K562 (cell line): ENCODE data around the gene CTIF. TPM values are rescaled to one million over a fixed set of nuclear protein-coding genes. Genes with fewer than 3 reads are reported as not detected.

Experiments used
- ATAC-seq: fragments of 200-7000 bp; cut with Tn5 transposase; 3 replicates; pipeline ENCODE4 v1.9.1; 2020; ENCODE audit warnings: moderate library complexity
- BruUV-seq: library from RNA; stranded (reverse); fragments of 400-500 nt; replicated peaks from 2 replicates; lab custom pipeline; 2021; lab: Mats Ljungman, UMichigan
- CTCF ChIA-PET: fragments of 300-600 bp; formaldehyde crosslinking; extraction: SDS; loops from one replicate; lab custom pipeline; 2021; ENCODE audit warnings: low intra/inter-chr PET ratio; lab: Yijun Ruan, JAX
- POLR2A ChIA-PET: fragments of 300-600, 350-650 bp; sonication (Branson Sonifier 250); formaldehyde crosslinking; extraction: SDS; loops from one replicate; lab custom pipeline; 2021; ENCODE audit warnings: antibody characterized with exemption, inconsistent platforms; lab: Yijun Ruan, JAX
- DNase-seq, 4 experiments: peaks; one replicate each; pipeline versions ENCODE4 v3.0.0 to v3.0.0-alpha.2; 2011 to 2018; ENCODE audit warnings: low spot score in 3 of 4, mixed read lengths in 3 of 4; ENCODE audit errors: extremely low read depth in 1 of 4
- FAIRE-seq: peaks from 2 replicates; lab custom pipeline; 2011; peaks lifted over from hg19 to GRCh38; lab: Jason Lieb, UNC
- H2AFZ ChIP-seq: 2 replicates; pipeline ENCODE4 v1.6.0; 2011; ENCODE audit warnings: low read depth, low read length, control low read depth, inconsistent platforms
- H3K27ac ChIP-seq: fragments of 200-600 bp; 3 replicates; pipeline ENCODE4 v1.8.0; 2011; ENCODE audit warnings: low read depth, mild to moderate bottlenecking, control low read depth, inconsistent platforms, low read length, moderate library complexity, mixed read lengths; ENCODE audit errors: extremely low read depth
- H3K27me3 ChIP-seq, 2 experiments: fragments of 300-600 bp in 1 of 2; 2 replicates in 1 of 2; 3 replicates in 1 of 2; pipeline versions ENCODE4 v1.6.0 to v1.8.0; 2011; ENCODE audit warnings: inconsistent platforms in 2 of 2, low read length in 2 of 2, mild to moderate bottlenecking in 1 of 2, mixed read lengths in 1 of 2, moderate library complexity in 1 of 2; ENCODE audit not compliant: control insufficient read depth in 2 of 2, insufficient read depth in 2 of 2
- H3K36me3 ChIP-seq: fragments of 300-600 bp; 3 replicates; pipeline ENCODE4 v1.8.0; 2011; ENCODE audit warnings: mild to moderate bottlenecking, low read length, inconsistent platforms; ENCODE audit not compliant: control insufficient read depth, insufficient read depth
- H3K4me1 ChIP-seq, 2 experiments: fragments of 200-600 bp in 1 of 2; replicated peaks in 1 of 2; 2 replicates in 1 of 2; 3 replicates in 1 of 2; pipeline versions ENCODE4 v1.5.1 to v1.8.0; 2011; ENCODE audit warnings: inconsistent platforms in 2 of 2, low read length in 2 of 2, mild to moderate bottlenecking in 1 of 2, mixed read lengths in 1 of 2, moderate library complexity in 1 of 2; ENCODE audit not compliant: control insufficient read depth in 2 of 2, insufficient read depth in 2 of 2
- H3K4me2 ChIP-seq: 2 replicates; pipeline ENCODE4 v1.6.1; 2011; ENCODE audit warnings: low read length, control low read depth, inconsistent platforms, mixed read lengths; ENCODE audit not compliant: insufficient read depth
- H3K4me3 ChIP-seq: fragments of 200-600 bp; sonication (generic), shearing (Covaris generic); 2 replicates; pipeline ENCODE4 v1.5.1; 2016; ENCODE audit warnings: control low read depth, inconsistent platforms
- H3K79me2 ChIP-seq: fragments of 200-600 bp; 3 replicates; pipeline ENCODE4 v1.8.0; 2011; ENCODE audit warnings: low read length, inconsistent platforms; ENCODE audit not compliant: control insufficient read depth, insufficient read depth
- H3K9ac ChIP-seq, 2 experiments: 2 replicates each; pipeline versions ENCODE4 v1.6.0 to v1.6.1; 2011; ENCODE audit warnings: low read depth in 2 of 2, low read length in 2 of 2, control low read depth in 1 of 2, inconsistent platforms in 1 of 2, mild to moderate bottlenecking in 1 of 2, mixed read lengths in 1 of 2; ENCODE audit not compliant: insufficient read depth in 1 of 2
- H3K9me1 ChIP-seq: one replicate; pipeline ENCODE4 v1.6.0; 2011; ENCODE audit warnings: inconsistent platforms, mild to moderate bottlenecking, low read length, moderate library complexity; ENCODE audit not compliant: control insufficient read depth, insufficient read depth
- H3K9me3 ChIP-seq: replicated peaks from 2 replicates; pipeline ENCODE4 v1.5.1; 2011; ENCODE audit warnings: low read depth, low read length, inconsistent platforms; ENCODE audit not compliant: control insufficient read depth, insufficient read depth
- H4K20me1 ChIP-seq: replicated peaks from 2 replicates; pipeline ENCODE4 v1.6.1; 2011; ENCODE audit warnings: low read length, inconsistent platforms, mixed read lengths; ENCODE audit not compliant: control insufficient read depth, insufficient read depth
- BRD4 ChIP-seq: fragments of 200-600 bp; sonication (generic); IDR thresholded peaks from 2 replicates; pipeline ENCODE4 v1.6.1; 2017; ENCODE audit warnings: inconsistent platforms
- HOXB6 ChIP-seq: fragments of 250-450 bp; sonication (Bioruptor Pico); IDR thresholded peaks from 2 replicates; pipeline ENCODE4 v1.5.1; 2022; ENCODE audit warnings: mild to moderate bottlenecking, borderline replicate concordance
- TCF7 ChIP-seq: sonication (generic); IDR thresholded peaks from 2 replicates; pipeline ENCODE4 v1.6.1; 2016; ENCODE audit warnings: antibody characterized with exemption, borderline replicate concordance
- ZNF217 ChIP-seq: sonication (generic); formaldehyde crosslinking; IDR thresholded peaks from 2 replicates; pipeline ENCODE4 v1.8.0; 2022; ENCODE audit warnings: mild to moderate bottlenecking, missing genetic modification reagents
- WGBS: fragments of 100-300 bp; shearing (Covaris generic); methylation state at CpG from one replicate; pipeline ENCODE4 v1.1.6; 2016; ENCODE audit warnings: low coverage, mixed read lengths; ENCODE audit not compliant: insufficient coverage; ENCODE audit errors: missing lambda C conversion rate; 5-methylcytosine and 5-hydroxymethylcytosine counted together
- in situ Hi-C: fragments of 300-500 bp; cut with MboI; formaldehyde crosslinking; loops from 4 replicates; pipeline ENCODE4 v1.15.0; 2018; ENCODE audit warnings: inconsistent platforms, mixed read lengths
- intact Hi-C: fragments of 100-400 bp; cut with micrococcal nuclease; formaldehyde crosslinking; loops from 2 replicates; pipeline ENCODE4 v1.14.2; 2022
- polyA plus RNA-seq, 8 experiments: library from polyadenylated mRNA; depleted of rRNA in 4 of 8; stranded (reverse) in 5 of 8; unstranded in 3 of 8; fragments of >200 nt; fragmentation: Nextera tagmentation in 2 of 8; fragmentation: Illumina TruSeq in 1 of 8; extraction: Ambion mirVana in 2 of 8; extraction: Trizol in 1 of 8; gene quantifications; 2 replicates each; pipeline versions ENCODE4 v1.2.1 to v1.2.3, GENCODE V29; 2011 to 2014; ENCODE audit warnings: inconsistent platforms in 1 of 8, missing spikeins in 1 of 8
- total RNA-seq, 7 experiments: library from RNA; depleted of rRNA in 6 of 7; stranded (reverse); fragments of >200 nt in 6 of 7; fragmentation: Illumina TruSeq in 2 of 7; extraction: Trizol in 2 of 7; gene quantifications; 2 replicates each; pipeline versions ENCODE4 v1.2.1 to v1.2.3, GENCODE V29; 2011 to 2021; ENCODE audit warnings: low replicate concordance in 1 of 7
- TF ChIP-seq, protein P1 (sequence below): fragments of 250-450 bp; sonication (Bioruptor Pico); IDR thresholded peaks from 2 replicates; pipeline ENCODE4 v1.5.1; 2021; ENCODE audit warnings: mild to moderate bottlenecking
- TF ChIP-seq, protein P2 (sequence below): sonication (generic); formaldehyde crosslinking; IDR thresholded peaks from 2 replicates; pipeline ENCODE4 v1.8.0; 2022; ENCODE audit warnings: missing genetic modification reagents, mild to moderate bottlenecking, moderate library complexity, borderline replicate concordance

CTIF gene
- total and polyA plus RNA-seq, 9 of the 15 experiments (the other 6 are each of a cell fraction or from before 2014, with no cell fraction given), result 0.17 to 11.5 (median 2.2) TPM

- TF ChIP-seq, protein P1, sequence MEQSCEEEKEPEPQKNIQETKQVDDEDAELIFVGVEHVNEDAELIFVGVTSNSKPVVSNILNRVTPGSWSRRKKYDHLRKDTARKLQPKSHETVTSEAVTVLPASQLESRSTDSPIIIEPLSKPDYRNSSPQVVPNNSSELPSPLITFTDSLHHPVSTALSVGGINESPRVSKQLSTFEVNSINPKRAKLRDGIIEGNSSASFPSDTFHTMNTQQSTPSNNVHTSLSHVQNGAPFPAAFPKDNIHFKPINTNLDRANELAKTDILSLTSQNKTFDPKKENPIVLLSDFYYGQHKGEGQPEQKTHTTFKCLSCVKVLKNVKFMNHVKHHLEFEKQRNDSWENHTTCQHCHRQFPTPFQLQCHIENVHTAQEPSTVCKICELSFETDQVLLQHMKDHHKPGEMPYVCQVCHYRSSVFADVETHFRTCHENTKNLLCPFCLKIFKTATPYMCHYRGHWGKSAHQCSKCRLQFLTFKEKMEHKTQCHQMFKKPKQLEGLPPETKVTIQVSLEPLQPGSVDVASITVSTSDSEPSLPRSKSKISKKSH (CRISPR knock-in tag), result no peak
- no peak for TF ChIP-seq TCF7
- no peak for TF ChIP-seq ZNF217 (CRISPR knock-in tag)
- no peak for TF ChIP-seq HOXB6 (CRISPR knock-in tag)
Observed at GRCh38 chr18:48609820-48610815, 71.3 kb downstream of the CTIF start (continued).

DNA sequence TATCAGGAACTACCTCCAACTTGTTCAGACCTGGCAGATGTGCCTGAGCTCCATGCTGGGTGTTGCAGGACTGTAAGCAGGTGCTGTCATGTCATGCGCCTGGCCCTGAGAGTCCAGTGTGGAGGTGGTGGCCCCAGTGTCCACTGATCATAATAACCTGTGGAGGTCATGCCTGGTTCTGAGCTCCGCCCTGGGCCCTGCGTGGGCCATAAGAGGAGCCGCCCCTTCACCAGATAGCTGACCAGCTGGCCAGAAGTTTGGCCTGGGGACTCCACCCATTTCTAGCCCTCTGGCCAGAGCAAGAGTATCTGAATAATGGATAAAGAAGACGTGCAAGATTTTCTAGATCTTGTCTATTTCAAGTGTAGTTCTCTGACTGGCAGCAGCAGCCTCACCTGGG is 72.4 kb downstream of the CTIF start:
- Histone ChIP-seq H3K9me1 (no peaks in the 10 kb centered on the region), H3K27me3 (no peaks in the 10 kb centered on the region), H3K4me3 (no peak overlapping the region), H3K4me2 (no peak overlapping the region), H4K20me1 (peaks cover 32% of the 10 kb centered on the region), H3K9ac (no peak overlapping the region), H2AFZ (no peak overlapping the region), H3K36me3 (no peaks in the 10 kb centered on the region), H3K27ac (no peak overlapping the region), H3K9me3 (no peaks in the 10 kb centered on the region), H3K4me1 (peaks cover 0 to 14% of the 10 kb centered on the region in 2 experiments; a peak in 2 of 5 replicates), H3K79me2 (no peaks in the 10 kb centered on the region)
- DNase-seq (peak in 2 of 4 experiments; percentile 13 to 17), FAIRE-seq (no peak), ATAC-seq (no peak)
- no TSS peak for BruUV-seq
- TF ChIP-seq BRD4, result no peak
- TF ChIP-seq, protein P2, sequence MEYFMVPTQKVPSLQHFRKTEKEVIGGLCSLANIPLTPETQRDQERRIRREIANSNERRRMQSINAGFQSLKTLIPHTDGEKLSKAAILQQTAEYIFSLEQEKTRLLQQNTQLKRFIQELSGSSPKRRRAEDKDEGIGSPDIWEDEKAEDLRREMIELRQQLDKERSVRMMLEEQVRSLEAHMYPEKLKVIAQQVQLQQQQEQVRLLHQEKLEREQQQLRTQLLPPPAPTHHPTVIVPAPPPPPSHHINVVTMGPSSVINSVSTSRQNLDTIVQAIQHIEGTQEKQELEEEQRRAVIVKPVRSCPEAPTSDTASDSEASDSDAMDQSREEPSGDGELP (CRISPR knock-in tag), result 0 out of 2 replicates have a peak, but pooled peaks have one; percentile 17
- 54% methylated on average over 5 of the region's 5 CpGs for WGBS
- CTCF ChIA-PET, result no interaction called here
- in situ Hi-C loops, result no loop called here
- intact Hi-C loops, result no loop called here
- POLR2A ChIA-PET, result interaction anchor here (1.3 kb wide), 1 partner anchor 10 kb away, joined by 4 read pairs; no protein-coding TSS in a partner anchor
